ENCODE data around the gene PDCL3.

- TF ChIP-seq CTCF (IDR thresholded peaks at IDR 0.05; ENCODE audit: borderline replicate concordance, extremely low read depth, low read length, poor library complexity, severe bottlenecking) (no peak), EZH2 (IDR thresholded peaks at IDR 0.05; ENCODE audit: borderline replicate concordance, low read depth, low read length, severe bottlenecking) (no peak)
Observed at GRCh38 chr2:100589527-100589926, 26.7 kb downstream of the PDCL3 start.

All from DND-41 (cell line).